Peyer's patch (tissue), 4 donors: ENCODE measurements around the gene ZNF217.
"Not testable (repeated sequence)": the region's sequence is repeated elsewhere in the genome, so short reads cannot be mapped to it uniquely, and the experiment has no call there.

ENCODE experiments used
- CTCF ChIP-seq, 6 experiments: fragments of 450-650 bp in 4 of 6; fragments of 200-600 bp in 2 of 6; sonication (generic) in 1 of 6; IDR thresholded peaks; one replicate each; pipeline ENCODE4 v1.5.1; 2017 to 2019; ENCODE audit warnings: antibody characterized with exemption in 6 of 6, mild to moderate bottlenecking in 3 of 6, moderate library complexity in 1 of 6
- POLR2A ChIP-seq, 2 donors: fragments of 450-650 bp; IDR thresholded peaks; one replicate each; pipeline ENCODE4 v1.5.1; 2017; ENCODE audit warnings: antibody characterized with exemption in 2 of 2, mild to moderate bottlenecking in 2 of 2, moderate library complexity in 2 of 2

- not testable (repeated sequence) for TF ChIP-seq CTCF, POLR2A (IDR thresholded peaks at IDR 0.05)
These were observed 7.7 kb downstream of the ZNF217 start for GRCh38 chr20:53585910-53586309.
